GM12878 (cell line): ENCODE data around the gene CNTRL. TPM values are rescaled to one million over a fixed set of nuclear protein-coding genes. Genes with fewer than 3 reads are reported as not detected.
A peak's percentile ranks its signal among the peaks of the same experiment; 100 is the strongest.

Experiments used
- ATF7 ChIP-seq: fragments of 450-650 bp; IDR thresholded peaks from 2 replicates; pipeline ENCODE4 v1.6.1; 2016; ENCODE audit warnings: low read depth, mild to moderate bottlenecking
- BACH1 ChIP-seq: fragments of 450-650 bp; IDR thresholded peaks from 2 replicates; pipeline ENCODE4 v1.6.1; 2017; ENCODE audit warnings: mild to moderate bottlenecking, borderline replicate concordance
- BRCA1 ChIP-seq: IDR thresholded peaks from 2 replicates; pipeline ENCODE4 v1.6.1; 2011; ENCODE audit warnings: low read depth, low read length, improper control_type of control experiment
- CBX3 ChIP-seq: fragments of 200-600 bp; sonication (generic); IDR thresholded peaks from 2 replicates; pipeline ENCODE4 v1.6.1; 2016; ENCODE audit warnings: low read depth, borderline replicate concordance
- E2F8 ChIP-seq: fragments of 450-650 bp; IDR thresholded peaks from 2 replicates; pipeline ENCODE4 v1.6.1; 2018; ENCODE audit warnings: mild to moderate bottlenecking, low read depth, moderate library complexity; ENCODE audit not compliant: partially characterized antibody
- EED ChIP-seq: sonication (generic); IDR thresholded peaks from 2 replicates; pipeline ENCODE4 v1.6.1; 2016; ENCODE audit warnings: antibody characterized with exemption, low read depth
- ETV6 ChIP-seq, 2 experiments: fragments of 450-650 bp in 1 of 2; IDR thresholded peaks in 1 of 2; conservative IDR thresholded peaks in 1 of 2; 2 replicates each; pipeline ENCODE4 v1.6.1; 2014; ENCODE audit warnings: antibody characterized with exemption in 1 of 2, borderline replicate concordance in 1 of 2, low read depth in 1 of 2, mild to moderate bottlenecking in 1 of 2, moderate library complexity in 1 of 2
- KLF5 ChIP-seq: fragments of 450-650 bp; IDR thresholded peaks from 2 replicates; pipeline ENCODE4 v1.6.1; 2014; ENCODE audit warnings: mild to moderate bottlenecking; ENCODE audit not compliant: partially characterized antibody
- LARP7 ChIP-seq: fragments of 450-650 bp; IDR thresholded peaks from 2 replicates; pipeline ENCODE4 v1.6.1; 2017; ENCODE audit warnings: mild to moderate bottlenecking
- MEF2A ChIP-seq: IDR thresholded peaks from 2 replicates; pipeline ENCODE4 v1.6.1; 2011; ENCODE audit warnings: low read depth, mild to moderate bottlenecking, low read length, moderate library complexity; ENCODE audit not compliant: insufficient read depth
- MYC ChIP-seq: IDR thresholded peaks from 2 replicates; pipeline ENCODE4 v1.6.1; 2011; ENCODE audit warnings: mild to moderate bottlenecking, low read length, moderate library complexity, inconsistent platforms; ENCODE audit not compliant: insufficient read depth, insufficient replicate concordance, insufficient read length, severe bottlenecking
- NBN ChIP-seq: fragments of 450-650 bp; IDR thresholded peaks from 2 replicates; pipeline ENCODE4 v1.6.1; 2016
- PML ChIP-seq: IDR thresholded peaks from 2 replicates; pipeline ENCODE4 v1.6.1; 2012; ENCODE audit warnings: low read length, inconsistent platforms
- POLR2AphosphoS2 ChIP-seq: IDR thresholded peaks from 2 replicates; pipeline ENCODE4 v1.6.1; 2011; ENCODE audit warnings: low read depth, mild to moderate bottlenecking, low read length, improper control_type of control experiment, moderate library complexity
- RAD21 ChIP-seq: IDR thresholded peaks from 2 replicates; pipeline ENCODE4 v1.6.1; 2011; ENCODE audit warnings: mild to moderate bottlenecking, low read depth, low read length, moderate library complexity; ENCODE audit not compliant: insufficient read depth
- RBBP5 ChIP-seq: fragments of 200-600 bp; sonication (generic); conservative IDR thresholded peaks from 2 replicates; pipeline ENCODE4 v1.6.1; 2016
- SPI1 ChIP-seq: IDR thresholded peaks from 2 replicates; pipeline ENCODE4 v1.6.1; 2011; ENCODE audit warnings: low read depth, mild to moderate bottlenecking, low read length, moderate library complexity, borderline replicate concordance; ENCODE audit not compliant: insufficient read depth
- SREBF2 ChIP-seq: IDR thresholded peaks from 2 replicates; pipeline ENCODE4 v1.6.1; 2012; ENCODE audit warnings: mild to moderate bottlenecking, low read length
- STAT3 ChIP-seq: IDR thresholded peaks from 2 replicates; pipeline ENCODE4 v1.6.1; 2011; ENCODE audit warnings: low read depth, low read length, improper control_type of control experiment
- WRNIP1 ChIP-seq: IDR thresholded peaks from 2 replicates; pipeline ENCODE4 v1.6.1; 2011; ENCODE audit warnings: low read depth, low read length, improper control_type of control experiment, borderline replicate concordance
- ZBED1 ChIP-seq: IDR thresholded peaks from 2 replicates; pipeline ENCODE4 v1.6.1; 2016; ENCODE audit warnings: borderline replicate concordance
- ZNF207 ChIP-seq: fragments of 450-650 bp; IDR thresholded peaks from 2 replicates; pipeline ENCODE4 v1.6.1; 2014; ENCODE audit warnings: antibody characterized with exemption, mild to moderate bottlenecking, borderline replicate concordance
- ZNF592 ChIP-seq: fragments of 450-650 bp; IDR thresholded peaks from 2 replicates; pipeline ENCODE4 v1.6.1; 2017; ENCODE audit warnings: mild to moderate bottlenecking, moderate library complexity
- ZSCAN29 ChIP-seq: fragments of 450-650 bp; IDR thresholded peaks from 2 replicates; pipeline ENCODE4 v1.6.1; 2017; ENCODE audit warnings: mild to moderate bottlenecking, moderate library complexity
- ZZZ3 ChIP-seq: IDR thresholded peaks from 2 replicates; pipeline ENCODE4 v1.6.1; 2011; ENCODE audit warnings: low read depth; ENCODE audit not compliant: control insufficient read depth, insufficient read length
- polyA plus RNA-seq, 11 experiments: library from polyadenylated mRNA; depleted of rRNA in 4 of 11; unstranded in 6 of 11; stranded (reverse) in 5 of 11; fragments of >200 nt; fragmentation: Nextera tagmentation in 4 of 11; fragmentation: Illumina TruSeq in 1 of 11; extraction: Ambion mirVana in 4 of 11; extraction: Trizol in 1 of 11; gene quantifications; 1 replicate in 1 of 11; 2 replicates in 10 of 11; pipeline versions ENCODE4 v1.2.1 to v1.2.3, GENCODE V29; 2011 to 2016; ENCODE audit warnings: inconsistent platforms in 2 of 11, missing spikeins in 2 of 11, low read depth in 1 of 11
- total RNA-seq, 4 experiments: library from RNA; depleted of rRNA in 3 of 4; stranded (reverse); fragments of >200 nt in 3 of 4; fragmentation: Illumina TruSeq in 1 of 4; extraction: Trizol in 1 of 4; gene quantifications; 2 replicates each; pipeline versions ENCODE4 v1.2.1 to v1.2.3, GENCODE V29; 2013 to 2021

CNTRL gene
- total and polyA plus RNA-seq, 10 of the 15 experiments (the other 5 are each of a cell fraction or from before 2014, with no cell fraction given): 20.0 to 65.4 (median 38.8) TPM

GRCh38 chr9:121201738-121202533, 127.2 kb downstream of the CNTRL start, which contains the start of gene RAB14 (continued):
- TF ChIP-seq ZNF592 (no peak), MYC (no peak), ZBED1 (no peak), ZNF207 (peak; percentile 24; the same call in 1 of the 2 replicates), POLR2AphosphoS2 (0 out of 2 replicates have a peak, but pooled peaks have one; percentile 51), SPI1 (0 out of 2 replicates have a peak, but pooled peaks have one; percentile 34), WRNIP1 (no peak), E2F8 (no peak), SREBF2 (no peak), ZSCAN29 (0 out of 2 replicates have a peak, but pooled peaks have one; percentile 26), BACH1 (peak; percentile 100), BRCA1 (no peak), NBN (peak; percentile 56; the same call in 1 of the 2 replicates), RBBP5 (0 out of 2 replicates have a peak, but pooled peaks have one; percentile 27), EED (no peak), CBX3 (no peak), MEF2A (no peak), STAT3 (no peak), ETV6 (conservative IDR thresholded peaks at IDR 0.05 in 1 of 2, IDR thresholded peaks at IDR 0.05 in 1 of 2; ENCODE audit: borderline replicate concordance in 1 of 2, low read depth in 1 of 2) (no peak), ZZZ3 (no peak), PML (0 out of 2 replicates have a peak, but pooled peaks have one; percentile 70), LARP7 (no peak; the same call in 1 of the 2 replicates), ATF7 (no peak; the same call in 1 of the 2 replicates), RAD21 (no peak), KLF5 (no peak)
